Ishikawa (cell line): ENCODE data around the gene NXPH3.

ENCODE experiments used
- CEBPB ChIP-seq: IDR thresholded peaks from 2 replicates; pipeline ENCODE4 v1.6.1; 2012
- EP300 ChIP-seq: IDR thresholded peaks from 2 replicates; pipeline ENCODE4 v1.6.1; 2012; ENCODE audit warnings: borderline replicate concordance
- FOXM1 ChIP-seq: IDR thresholded peaks from 2 replicates; pipeline ENCODE4 v1.6.1; 2012; ENCODE audit warnings: low read depth, borderline replicate concordance
- MAX ChIP-seq: IDR thresholded peaks from 2 replicates; pipeline ENCODE4 v1.6.1; 2012
- NFIC ChIP-seq: IDR thresholded peaks from 2 replicates; pipeline ENCODE4 v1.6.1; 2012
- RAD21 ChIP-seq: IDR thresholded peaks from 2 replicates; pipeline ENCODE4 v1.6.1; 2012; ENCODE audit warnings: low read depth
- TAF1 ChIP-seq: IDR thresholded peaks from 2 replicates; pipeline ENCODE4 v1.6.1; 2012; ENCODE audit warnings: low read depth, mild to moderate bottlenecking
- TCF12 ChIP-seq: IDR thresholded peaks from 2 replicates; pipeline ENCODE4 v1.6.1; 2012; ENCODE audit warnings: low read depth
- TEAD4 ChIP-seq: IDR thresholded peaks from 2 replicates; pipeline ENCODE4 v1.6.1; 2012
- YY1 ChIP-seq: IDR thresholded peaks from 2 replicates; pipeline ENCODE4 v1.6.1; 2012; ENCODE audit warnings: low read depth
- ZBTB7A ChIP-seq: IDR thresholded peaks from 2 replicates; pipeline ENCODE4 v1.6.1; 2012; ENCODE audit warnings: low read depth
- TF ChIP-seq, protein P1 (sequence below): IDR thresholded peaks from 2 replicates; pipeline ENCODE4 v1.6.1; 2012; ENCODE audit warnings: low read depth, mild to moderate bottlenecking

DNA sequence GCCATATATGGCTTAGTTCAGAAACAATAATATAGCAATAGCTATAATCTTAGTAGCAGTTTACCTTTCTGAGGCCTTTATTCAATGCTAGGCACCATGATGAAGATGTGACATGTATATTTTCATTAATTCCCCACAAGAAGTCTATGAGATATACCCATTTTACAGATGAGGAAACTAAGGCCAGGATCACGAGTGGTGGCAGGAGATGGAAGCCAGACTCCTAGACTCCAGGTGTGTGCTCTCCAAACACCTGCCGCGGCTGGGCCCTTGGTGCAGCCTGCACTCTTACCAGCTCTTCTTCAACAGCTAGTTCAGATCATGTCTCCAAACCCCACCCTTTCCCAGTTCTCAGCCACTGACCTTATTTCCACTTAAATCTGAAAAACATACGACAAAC lies 15.2 kb downstream of the NXPH3 start:
- no peak for TF ChIP-seq YY1
- TF ChIP-seq NFIC = no peak
- TF ChIP-seq MAX = no peak
- TF ChIP-seq, protein P1, sequence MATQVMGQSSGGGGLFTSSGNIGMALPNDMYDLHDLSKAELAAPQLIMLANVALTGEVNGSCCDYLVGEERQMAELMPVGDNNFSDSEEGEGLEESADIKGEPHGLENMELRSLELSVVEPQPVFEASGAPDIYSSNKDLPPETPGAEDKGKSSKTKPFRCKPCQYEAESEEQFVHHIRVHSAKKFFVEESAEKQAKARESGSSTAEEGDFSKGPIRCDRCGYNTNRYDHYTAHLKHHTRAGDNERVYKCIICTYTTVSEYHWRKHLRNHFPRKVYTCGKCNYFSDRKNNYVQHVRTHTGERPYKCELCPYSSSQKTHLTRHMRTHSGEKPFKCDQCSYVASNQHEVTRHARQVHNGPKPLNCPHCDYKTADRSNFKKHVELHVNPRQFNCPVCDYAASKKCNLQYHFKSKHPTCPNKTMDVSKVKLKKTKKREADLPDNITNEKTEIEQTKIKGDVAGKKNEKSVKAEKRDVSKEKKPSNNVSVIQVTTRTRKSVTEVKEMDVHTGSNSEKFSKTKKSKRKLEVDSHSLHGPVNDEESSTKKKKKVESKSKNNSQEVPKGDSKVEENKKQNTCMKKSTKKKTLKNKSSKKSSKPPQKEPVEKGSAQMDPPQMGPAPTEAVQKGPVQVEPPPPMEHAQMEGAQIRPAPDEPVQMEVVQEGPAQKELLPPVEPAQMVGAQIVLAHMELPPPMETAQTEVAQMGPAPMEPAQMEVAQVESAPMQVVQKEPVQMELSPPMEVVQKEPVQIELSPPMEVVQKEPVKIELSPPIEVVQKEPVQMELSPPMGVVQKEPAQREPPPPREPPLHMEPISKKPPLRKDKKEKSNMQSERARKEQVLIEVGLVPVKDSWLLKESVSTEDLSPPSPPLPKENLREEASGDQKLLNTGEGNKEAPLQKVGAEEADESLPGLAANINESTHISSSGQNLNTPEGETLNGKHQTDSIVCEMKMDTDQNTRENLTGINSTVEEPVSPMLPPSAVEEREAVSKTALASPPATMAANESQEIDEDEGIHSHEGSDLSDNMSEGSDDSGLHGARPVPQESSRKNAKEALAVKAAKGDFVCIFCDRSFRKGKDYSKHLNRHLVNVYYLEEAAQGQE = no peak
- TF ChIP-seq EP300 = no peak
- TF ChIP-seq RAD21 = no peak
- TF ChIP-seq FOXM1 = no peak
- no peak for TF ChIP-seq CEBPB
- TF ChIP-seq TEAD4 = no peak
- no peak for TF ChIP-seq TCF12
- no peak for TF ChIP-seq ZBTB7A
- TF ChIP-seq TAF1 = no peak
